T-helper 1 cell treated with Interleukin-12 subunit alpha and Interleukin-12 subunit beta and Interleukin-4 antibody, amounts not matched to agents 30 ng/mL and 1 ng/mL, for 36 hours (primary cell): Measurements from ENCODE around the gene BLTP3B. TPM values are rescaled to one million over a fixed set of nuclear protein-coding genes. Genes with fewer than 3 reads are reported as not detected.

Experiments
- intact Hi-C: fragments of 100-400 bp; cut with micrococcal nuclease; formaldehyde crosslinking; loops from one replicate; pipeline ENCODE4 v1.15.1; 2024
- total RNA-seq: library from RNA; stranded (reverse); gene quantifications from 2 replicates; pipeline ENCODE4 v1.2.3, GENCODE V29; 2022

The BLTP3B gene
- total RNA-seq, 1 donor from 2014 or later = 37.0 TPM

DNA sequence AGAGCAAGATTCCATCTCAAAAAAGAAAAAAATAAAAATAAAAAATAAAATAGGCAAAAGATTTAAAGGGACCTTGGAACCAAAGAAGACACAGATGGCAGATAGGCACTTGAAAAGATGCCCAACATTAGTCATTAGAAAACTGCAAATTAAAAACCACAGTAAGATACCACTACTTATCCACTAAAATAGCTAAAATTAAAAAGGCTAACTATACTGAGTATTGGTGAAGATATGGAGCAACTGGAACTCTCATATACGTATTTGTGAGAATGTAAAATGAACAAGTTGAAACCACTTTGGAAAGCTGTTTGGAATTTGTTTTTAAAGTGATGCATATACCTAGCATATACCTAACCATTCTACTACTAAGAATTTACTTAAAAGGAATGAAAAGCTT lies 22.3 kb downstream of the BLTP3B start:
- intact Hi-C loops = no loop called here

DNA sequence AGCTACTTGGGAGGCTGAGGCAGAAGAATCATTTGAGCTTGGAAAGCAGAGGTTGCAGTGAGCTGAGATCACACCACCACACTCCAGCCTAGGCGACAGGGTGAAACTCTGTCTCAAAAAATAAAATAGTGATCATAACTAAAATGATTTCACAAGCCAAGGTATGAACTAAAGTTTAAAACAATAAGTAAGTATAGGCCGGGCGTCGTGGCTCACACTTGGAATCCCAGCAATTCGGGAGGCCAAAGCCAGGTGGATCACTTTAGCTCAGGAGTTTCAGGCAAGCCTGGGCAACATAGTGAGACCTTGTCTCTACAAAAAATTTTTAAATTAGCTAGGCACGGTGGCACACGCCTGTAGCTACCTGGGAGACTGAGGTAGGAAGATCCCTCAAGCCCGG lies 27.4 kb downstream of the BLTP3B start:
- intact Hi-C loops = no loop called here

DNA sequence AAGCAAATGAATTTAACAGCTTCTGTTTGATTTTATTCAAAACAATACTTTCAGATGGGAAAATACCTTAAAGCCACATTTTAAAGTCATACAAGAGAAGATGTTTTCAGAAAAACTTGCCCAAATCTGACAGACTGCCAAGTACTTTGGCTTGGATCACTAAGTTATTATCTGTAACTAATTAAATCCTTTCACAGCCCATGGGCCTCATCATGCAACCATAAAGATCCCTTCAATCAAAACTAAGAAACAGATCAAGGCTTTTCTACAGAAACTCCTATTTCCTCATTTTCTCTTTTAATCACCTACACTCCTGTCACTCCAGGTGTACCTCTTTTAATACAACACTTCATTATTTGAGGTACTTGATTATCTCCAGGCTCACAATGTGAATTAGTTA lies 28.1 kb downstream of the BLTP3B start:
- intact Hi-C loops = no loop called here

DNA sequence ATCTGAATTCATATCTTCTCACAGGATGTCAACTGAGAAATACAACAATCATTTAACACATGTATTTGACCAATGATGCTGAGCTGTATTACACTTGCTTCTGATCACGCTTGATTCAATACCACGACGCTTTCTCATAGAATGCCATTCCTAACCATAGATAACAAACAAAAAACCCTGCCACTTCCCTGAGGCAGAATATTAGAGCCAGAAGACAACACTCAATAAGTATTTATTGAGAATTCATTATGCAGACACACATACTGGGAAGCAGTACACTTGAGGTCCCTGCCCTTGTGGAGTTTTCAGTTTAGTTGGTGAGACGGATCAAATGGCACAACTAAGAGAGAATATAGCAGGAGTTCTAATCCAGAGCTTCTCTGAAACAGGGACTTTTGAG lies 32.4 kb downstream of the BLTP3B start:
- intact Hi-C loops = no loop called here

DNA sequence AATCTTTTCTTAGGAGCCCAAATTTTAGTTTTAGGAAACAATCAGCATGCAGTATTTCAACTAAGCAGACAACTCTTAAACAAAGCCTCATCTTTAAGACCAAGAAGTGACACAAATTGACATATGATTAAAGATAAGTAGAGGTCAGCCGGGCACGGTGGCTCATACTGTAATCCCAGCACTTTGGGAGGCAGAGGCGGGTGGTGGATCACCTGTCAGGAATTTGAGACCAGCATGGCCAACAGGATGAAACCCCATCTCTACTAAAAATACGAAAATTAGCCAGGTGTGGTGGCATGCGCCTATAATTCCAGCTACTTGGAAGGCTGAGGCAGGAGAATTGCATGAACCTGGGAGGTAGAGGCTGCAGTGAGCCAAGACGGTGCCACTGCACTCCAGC lies 35.8 kb downstream of the BLTP3B start:
- intact Hi-C loops = no loop called here

DNA sequence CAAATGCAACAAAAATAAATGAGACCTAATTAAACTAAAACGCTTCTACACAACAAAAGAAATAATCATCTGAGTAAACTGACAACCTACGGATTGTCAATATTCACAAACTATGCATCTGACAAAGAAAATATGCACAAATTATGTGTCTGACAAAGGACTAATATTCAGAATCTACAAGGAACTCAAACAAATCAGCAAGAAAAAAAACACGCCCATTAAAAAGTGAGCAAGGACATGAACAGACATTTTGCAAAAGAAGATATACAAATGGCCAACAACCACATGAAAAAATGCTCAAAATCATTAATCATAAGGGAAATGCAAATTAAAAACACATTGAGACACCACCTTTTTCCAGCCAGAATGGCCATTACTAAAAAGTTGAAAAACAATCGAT lies 37.0 kb downstream of the BLTP3B start:
- intact Hi-C loops = no loop called here

DNA sequence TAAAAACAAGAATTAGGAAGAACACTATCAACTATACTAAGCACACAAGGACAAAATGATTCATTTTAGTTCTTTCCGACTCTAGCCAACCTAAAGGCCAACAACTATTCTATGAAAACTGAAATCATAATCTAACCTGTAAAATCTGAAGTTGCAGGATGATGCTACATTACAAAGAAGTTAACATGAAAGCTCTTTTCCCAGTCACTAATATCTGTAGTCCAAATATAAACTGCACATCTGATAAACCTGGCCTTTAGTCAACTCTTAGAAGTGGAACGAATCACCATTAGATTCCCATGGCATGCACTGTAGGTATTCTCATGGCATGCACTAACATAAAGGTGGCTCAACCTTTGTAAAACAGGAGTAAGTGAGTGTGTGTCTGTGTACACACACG lies 41.7 kb downstream of the BLTP3B start:
- intact Hi-C loops = no loop called here

Other genes starting within 250 kb of the BLTP3B start
- gene ANKS1B, start 157.9 kb downstream of the BLTP3B start, total RNA-seq = 0.46 and 1.2 TPM in 2 replicates
- gene ACTR6, start 57.9 kb upstream of the BLTP3B start, total RNA-seq = 33.5 and 36.3 TPM in 2 replicates
- gene DEPDC4, start 124.2 kb upstream of the BLTP3B start, total RNA-seq = 0.74 and 1.9 TPM in 2 replicates
- 39.0 and 41.7 TPM in 2 replicates for gene SCYL2, start 124.3 kb upstream of the BLTP3B start, total RNA-seq
- gene SLC17A8, start 214.2 kb upstream of the BLTP3B start, total RNA-seq = not detected in 2 replicates